Right lobe of liver (tissue), 4 donors: ENCODE measurements around the gene SPATS2L.

Experiments used
- CTCF ChIP-seq, 4 donors: fragments of 200-600 bp in 3 of 4; fragments of 450-650 bp in 1 of 4; IDR thresholded peaks; one replicate each; pipeline versions ENCODE4 v1.5.1 to v1.8.0; 2016 to 2022; ENCODE audit warnings: antibody characterized with exemption in 4 of 4, mild to moderate bottlenecking in 2 of 4
- POLR2A ChIP-seq: fragments of 450-650 bp; IDR thresholded peaks from one replicate; pipeline ENCODE4 v1.6.1; 2017; ENCODE audit warnings: antibody characterized with exemption, mild to moderate bottlenecking
- donor health status: DM: no; HTN: no; CAD: no.
- donor health status: DM: no; HTN: no; CAD: no.
- donor health status: DM: no; HTN: yes; CAD: no.

- TF ChIP-seq CTCF (IDR thresholded peaks at IDR 0.05), result peak in 2 of 4 donors; percentile 9 to 24
- TF ChIP-seq POLR2A, result no peak
Measured at GRCh38 chr2:200308546-200309295, 2.2 kb downstream of the SPATS2L start.
